ENCODE results near the gene LDAH.

The LDAH gene

GRCh38 chr2:20650877-20651730 lies 171.8 kb downstream of the LDAH start, which contains the start of gene HS1BP3:
Gene HS1BP3 (minus strand): TSS chr2:20651098. CDS start chr2:20651063, 35 bp downstream.
- DNase-seq, result peak; percentile 88

- DNase-seq, result no peak
Observed at GRCh38 chr2:20650393-20650876, 172.5 kb downstream of the LDAH start.

GRCh38 chr2:20649976-20650375 lies 172.9 kb downstream of the LDAH start:
- DNase-seq, result no peak

- DNase-seq, result no peak
Observed at GRCh38 chr2:20649576-20649975, 173.3 kb downstream of the LDAH start.

- no peak for DNase-seq
Observed at GRCh38 chr2:20648831-20649230, 174.1 kb downstream of the LDAH start.

DNA sequence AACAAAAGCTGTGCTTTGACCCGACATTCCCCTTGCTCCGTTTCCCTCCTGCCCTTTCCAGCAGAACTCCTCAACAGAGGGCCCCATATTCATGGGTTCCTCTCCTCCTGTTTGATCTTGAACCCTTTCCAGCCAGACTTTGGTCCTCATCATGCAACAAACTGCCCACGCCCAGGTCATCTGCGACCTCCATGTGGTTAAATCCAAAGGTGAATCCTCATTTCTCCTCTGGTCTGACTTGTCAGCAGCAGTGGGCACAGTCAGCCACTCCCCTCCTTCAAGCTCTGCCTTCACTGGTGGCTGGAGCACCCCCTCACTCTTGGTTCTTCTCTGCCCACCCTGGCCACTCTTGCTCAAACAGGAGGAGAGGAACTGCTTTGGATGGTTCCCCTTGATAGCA lies 174.7 kb downstream of the LDAH start:
- no peak for DNase-seq

GRCh38 chr2:20647738-20648137 lies 175.2 kb downstream of the LDAH start:
- no peak for DNase-seq

DNA sequence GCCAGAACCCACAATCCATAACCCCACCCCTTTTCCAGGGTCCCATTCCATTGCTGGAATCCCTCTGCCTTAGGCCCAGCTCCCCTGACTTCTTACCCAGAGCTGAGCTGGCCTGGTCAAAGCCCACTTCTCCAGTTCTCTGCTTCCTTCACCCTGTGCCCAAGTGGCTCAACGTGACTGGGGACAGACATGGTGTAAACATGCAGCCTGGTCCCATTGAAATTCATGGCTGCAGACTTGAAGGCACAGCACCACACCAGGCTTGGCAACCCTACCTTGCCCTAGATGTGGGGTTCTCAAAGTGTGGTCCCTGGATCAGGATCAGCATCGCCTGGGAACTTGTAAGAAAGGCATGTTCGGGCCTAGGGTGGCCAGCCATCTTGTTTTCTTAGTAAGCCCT lies 175.7 kb downstream of the LDAH start:
- no peak for DNase-seq

GRCh38 chr2:20646446-20646845 lies 176.5 kb downstream of the LDAH start:
- DNase-seq, result no peak

- DNase-seq, result no peak
Observed at GRCh38 chr2:20645761-20646160, 177.1 kb downstream of the LDAH start.

DNA sequence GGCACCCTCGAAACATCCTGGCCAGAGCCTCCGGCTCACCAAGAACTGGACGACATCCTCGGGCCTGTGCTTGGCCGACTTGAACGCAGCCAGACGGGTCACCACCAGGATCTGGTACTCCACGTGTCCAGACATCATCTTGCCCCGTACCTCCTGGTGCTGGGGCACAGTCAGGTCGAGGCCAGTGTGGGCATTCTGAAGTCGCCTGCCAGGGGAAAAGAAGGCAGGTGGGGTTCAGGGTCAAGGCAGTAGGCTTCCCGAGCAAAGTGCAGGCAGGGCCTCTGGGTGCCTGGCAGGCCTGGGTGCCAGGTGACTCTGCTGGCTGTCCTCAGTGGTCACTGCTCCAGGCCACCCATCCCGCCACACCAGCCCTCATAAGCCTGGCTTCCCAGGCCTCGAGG lies 177.6 kb downstream of the LDAH start:
- no peak for DNase-seq

DNA sequence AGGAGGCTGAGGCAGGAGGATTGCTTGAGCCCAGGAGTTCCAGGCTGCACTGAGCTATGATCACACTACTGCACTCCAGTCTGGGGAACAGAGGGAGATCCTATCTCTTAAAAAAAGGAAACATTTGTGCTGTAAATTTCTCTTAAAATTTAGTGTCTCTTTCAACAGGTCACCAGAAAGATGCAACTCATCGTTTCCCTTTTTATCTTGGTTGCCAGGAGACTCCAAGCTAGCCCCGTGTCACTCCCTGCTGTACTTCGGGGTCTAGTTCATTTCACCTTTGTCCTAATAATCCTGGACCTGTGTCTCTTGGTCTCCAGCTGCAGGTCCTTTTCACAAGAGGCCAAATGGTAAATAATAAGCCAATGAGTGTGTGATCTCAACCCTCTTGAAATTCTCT lies 179.1 kb downstream of the LDAH start:
- DNase-seq, result no peak

GRCh38 chr2:20643060-20643459 lies 179.8 kb downstream of the LDAH start:
- no peak for DNase-seq

- DNase-seq, result peak; percentile 76
Observed at GRCh38 chr2:20642055-20642971, 180.6 kb downstream of the LDAH start.

GRCh38 chr2:20641123-20641985 lies 181.5 kb downstream of the LDAH start:
- DNase-seq, result no peak

DNA sequence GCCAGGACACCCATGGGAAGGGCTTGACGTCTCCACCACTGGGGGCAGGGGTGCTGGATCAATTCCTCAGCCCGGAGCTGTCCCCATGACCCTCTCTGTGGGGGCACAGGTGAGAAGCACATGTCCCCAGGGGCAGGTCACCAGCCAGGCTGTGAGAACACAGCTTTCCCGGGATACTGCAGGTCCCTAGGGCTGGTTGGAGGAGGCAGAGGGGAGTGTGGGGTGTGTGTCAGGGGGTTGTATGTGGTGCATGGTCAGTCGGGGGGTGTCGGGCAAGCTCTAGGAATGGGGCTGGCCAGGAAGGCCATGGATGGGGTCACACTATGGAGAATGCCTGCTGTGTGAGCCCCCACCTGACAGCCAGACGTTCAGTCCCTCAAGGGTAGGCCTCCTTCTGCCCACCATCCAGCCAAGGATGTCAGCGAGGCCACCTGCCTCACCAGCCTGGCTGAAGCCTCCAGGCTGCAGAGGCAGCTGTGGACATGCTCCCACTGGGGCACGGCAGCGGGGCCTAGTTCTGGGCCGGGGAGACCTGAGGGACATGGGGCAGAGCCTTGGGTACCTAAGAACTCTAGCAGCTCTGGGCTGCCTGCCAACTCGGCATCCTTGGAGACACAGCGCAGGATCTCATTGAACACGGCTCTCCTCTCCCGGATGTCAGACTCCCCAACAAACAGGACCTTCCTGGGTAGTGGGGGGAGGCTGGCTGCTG lies 182.3 kb downstream of the LDAH start:
- DNase-seq, result no peak

DNA sequence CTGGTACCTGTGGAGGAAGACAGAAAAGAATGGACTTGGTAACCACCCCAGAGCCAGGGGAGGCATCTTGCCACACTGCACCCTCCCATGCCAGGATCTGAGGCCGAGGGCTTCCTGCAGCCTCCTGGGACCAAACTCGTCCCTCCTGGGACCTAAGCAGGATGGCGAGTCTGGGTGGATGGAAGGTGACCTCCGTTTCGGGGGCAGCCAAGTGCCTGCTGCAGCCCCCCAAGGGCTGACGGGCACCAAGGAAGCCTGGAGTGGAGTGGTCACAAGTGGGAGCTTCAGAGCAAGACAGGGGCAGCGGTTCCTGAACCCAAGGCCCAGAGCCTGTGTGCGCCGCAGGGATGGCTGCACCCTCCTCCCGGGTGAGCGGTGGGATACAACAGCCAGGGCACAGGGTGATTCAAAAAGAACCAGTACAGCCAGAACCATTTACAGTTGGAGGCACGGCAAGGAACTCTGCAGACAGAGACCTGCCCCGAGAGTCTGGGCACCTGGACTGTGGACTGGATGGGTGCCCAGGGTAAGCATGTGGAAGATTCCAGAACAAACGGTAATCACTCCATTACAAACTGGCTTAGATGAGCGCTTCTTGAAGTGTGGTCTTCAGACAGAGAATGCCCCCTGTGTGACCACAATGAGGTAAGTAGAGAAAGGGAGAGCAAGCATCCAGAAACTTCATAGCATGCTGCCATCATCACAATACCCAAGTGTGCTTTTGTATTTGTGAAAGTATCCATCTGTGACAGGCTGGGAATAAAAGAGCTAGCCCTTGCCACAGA lies 184.1 kb downstream of the LDAH start:
- DNase-seq, result no peak

DNA sequence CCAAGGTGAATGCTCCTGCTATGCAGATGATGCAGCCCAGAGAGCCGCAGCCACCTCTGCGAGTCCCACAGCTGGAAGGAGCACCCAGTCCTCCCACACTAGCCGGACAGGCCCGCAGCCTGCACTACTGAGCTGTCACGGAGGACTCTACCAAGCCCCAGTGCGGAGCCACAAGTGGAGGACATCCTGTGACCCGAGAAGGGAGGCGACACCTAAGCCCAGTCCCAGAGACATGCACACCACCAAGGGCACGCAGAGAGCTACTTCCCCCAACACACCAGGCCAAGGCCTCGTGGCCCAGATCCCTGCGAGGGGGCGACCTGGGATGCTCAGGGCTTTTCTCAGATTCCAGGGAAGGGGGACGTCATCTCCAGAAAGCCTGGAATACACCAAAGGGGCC lies 184.9 kb downstream of the LDAH start:
- no peak for DNase-seq

GRCh38 chr2:20637147-20637546 lies 185.8 kb downstream of the LDAH start:
- DNase-seq, result no peak

- peak; percentile 27 for DNase-seq
Observed at GRCh38 chr2:20635675-20636584, 187.0 kb downstream of the LDAH start.

Data from activated CD8-positive, alpha-beta memory T cell treated with anti-CD3 and anti-CD28 coated beads, Interleukin-2, amount 50 U/mL, for 4 hours (primary cell).